ENCODE results near the gene PDIA4. TPM values are rescaled to one million over a fixed set of nuclear protein-coding genes. Genes with fewer than 3 reads are reported as not detected.

PDIA4 gene
- total RNA-seq, 1 experiment from 2014 or later, result 191 TPM

- Mint-ChIP-seq H3K4me1 (ENCODE audit: insufficient read depth, unreplicated experiment) (peaks cover 5% of the 10 kb centered on the region), H3K27me3 (ENCODE audit: insufficient read depth, unreplicated experiment) (no peaks in the 10 kb centered on the region), H3K36me3 (ENCODE audit: insufficient read depth, unreplicated experiment) (peaks cover 2% of the 10 kb centered on the region), H3K27ac (ENCODE audit: low read depth, unreplicated experiment) (no peak overlapping the region), H3K4me3 (ENCODE audit: unreplicated experiment) (no peak overlapping the region), H3K9me3 (ENCODE audit: unreplicated experiment) (no peaks in the 10 kb centered on the region)
- DNase-seq (ENCODE audit: unreplicated experiment), result no peak
- no TSS peak for BruUV-seq (replicated peaks)
- ChIA-PET POLR2A (no interaction called here), CTCF (no interaction called here)
- intact Hi-C loops (cut with micrococcal nuclease), result no loop called here
- TF ChIP-seq, protein P1, sequence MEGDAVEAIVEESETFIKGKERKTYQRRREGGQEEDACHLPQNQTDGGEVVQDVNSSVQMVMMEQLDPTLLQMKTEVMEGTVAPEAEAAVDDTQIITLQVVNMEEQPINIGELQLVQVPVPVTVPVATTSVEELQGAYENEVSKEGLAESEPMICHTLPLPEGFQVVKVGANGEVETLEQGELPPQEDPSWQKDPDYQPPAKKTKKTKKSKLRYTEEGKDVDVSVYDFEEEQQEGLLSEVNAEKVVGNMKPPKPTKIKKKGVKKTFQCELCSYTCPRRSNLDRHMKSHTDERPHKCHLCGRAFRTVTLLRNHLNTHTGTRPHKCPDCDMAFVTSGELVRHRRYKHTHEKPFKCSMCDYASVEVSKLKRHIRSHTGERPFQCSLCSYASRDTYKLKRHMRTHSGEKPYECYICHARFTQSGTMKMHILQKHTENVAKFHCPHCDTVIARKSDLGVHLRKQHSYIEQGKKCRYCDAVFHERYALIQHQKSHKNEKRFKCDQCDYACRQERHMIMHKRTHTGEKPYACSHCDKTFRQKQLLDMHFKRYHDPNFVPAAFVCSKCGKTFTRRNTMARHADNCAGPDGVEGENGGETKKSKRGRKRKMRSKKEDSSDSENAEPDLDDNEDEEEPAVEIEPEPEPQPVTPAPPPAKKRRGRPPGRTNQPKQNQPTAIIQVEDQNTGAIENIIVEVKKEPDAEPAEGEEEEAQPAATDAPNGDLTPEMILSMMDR (IDR thresholded peaks at IDR 0.05; ENCODE audit: unreplicated experiment), result no peak
Measured at GRCh38 chr7:149060156-149060555, 31.9 kb upstream of the PDIA4 start.

DNA sequence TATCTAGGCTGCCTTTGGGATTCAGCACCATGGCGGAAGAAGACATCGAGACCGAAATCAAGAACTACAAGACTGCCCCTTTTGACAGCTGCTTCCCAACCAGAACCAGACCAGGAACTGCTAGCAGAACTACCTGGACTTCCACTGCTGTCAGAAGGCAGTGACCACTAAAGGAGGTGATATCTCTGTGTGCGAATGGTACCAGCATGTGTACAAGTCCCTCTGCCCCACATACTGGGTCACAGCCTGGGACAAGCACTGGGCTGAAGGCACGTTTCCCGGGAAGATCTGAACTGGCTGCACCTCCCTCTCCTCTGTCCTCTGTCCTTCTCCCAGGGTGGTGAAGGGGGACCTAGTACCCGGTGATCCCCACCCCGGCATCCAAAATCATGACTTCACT lies 25.6 kb upstream of the PDIA4 start:
- DNase-seq (ENCODE audit: unreplicated experiment), result no peak
- Mint-ChIP-seq H3K27me3 (ENCODE audit: insufficient read depth, unreplicated experiment) (no peaks in the 10 kb centered on the region), H3K9me3 (ENCODE audit: unreplicated experiment) (no peaks in the 10 kb centered on the region), H3K4me1 (ENCODE audit: insufficient read depth, unreplicated experiment) (no peaks in the 10 kb centered on the region), H3K36me3 (ENCODE audit: insufficient read depth, unreplicated experiment) (no peaks in the 10 kb centered on the region), H3K4me3 (ENCODE audit: unreplicated experiment) (no peak overlapping the region), H3K27ac (ENCODE audit: low read depth, unreplicated experiment) (no peak overlapping the region)
- TF ChIP-seq, protein P1 (IDR thresholded peaks at IDR 0.05; ENCODE audit: unreplicated experiment), result no peak
- intact Hi-C loops (cut with micrococcal nuclease), result no loop called here
- ChIA-PET POLR2A (interaction anchor here (1.0 kb wide), 1 partner anchor 12 kb away, joined by 3 read pairs; no protein-coding TSS in a partner anchor), CTCF (interaction anchor here (0.5 to 1.6 kb wide), 3 partner anchors 12 to 85 kb away, joined by 3 to 5 read pairs (median 5); no protein-coding TSS in a partner anchor)
- no TSS peak for BruUV-seq (replicated peaks)

DNA sequence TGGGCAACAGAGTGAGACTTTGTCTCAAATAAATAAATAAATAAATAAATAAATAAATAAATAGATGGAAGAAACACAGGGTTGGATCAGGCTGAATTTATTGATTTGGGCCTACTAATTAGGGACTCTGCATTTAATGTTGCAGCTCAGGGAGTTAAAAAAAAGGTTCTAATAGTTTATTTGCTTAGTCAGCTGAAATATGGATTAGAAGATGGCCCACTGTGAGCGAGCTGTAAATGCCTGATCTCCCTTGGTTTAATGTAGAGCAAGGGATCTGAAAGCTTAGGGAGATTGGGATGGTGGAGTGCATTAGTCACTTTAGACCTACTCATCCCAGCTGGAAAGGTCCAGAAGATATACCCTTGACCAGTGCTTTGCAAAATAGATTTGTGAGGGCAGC lies 25.1 kb upstream of the PDIA4 start:
- Mint-ChIP-seq H3K36me3 (ENCODE audit: insufficient read depth, unreplicated experiment) (no peaks in the 10 kb centered on the region), H3K4me1 (ENCODE audit: insufficient read depth, unreplicated experiment) (no peaks in the 10 kb centered on the region), H3K27me3 (ENCODE audit: insufficient read depth, unreplicated experiment) (no peaks in the 10 kb centered on the region), H3K27ac (ENCODE audit: low read depth, unreplicated experiment) (no peak overlapping the region), H3K9me3 (ENCODE audit: unreplicated experiment) (no peaks in the 10 kb centered on the region), H3K4me3 (ENCODE audit: unreplicated experiment) (no peak overlapping the region)
- TF ChIP-seq, protein P1 (IDR thresholded peaks at IDR 0.05; ENCODE audit: unreplicated experiment), result no peak
- ChIA-PET CTCF (interaction anchor here (0.5 to 1.6 kb wide), 2 partner anchors 12 to 85 kb away, joined by 5 read pairs; no protein-coding TSS in a partner anchor), POLR2A (interaction anchor here (1.0 kb wide), 1 partner anchor 12 kb away, joined by 3 read pairs; no protein-coding TSS in a partner anchor)
- DNase-seq (ENCODE audit: unreplicated experiment), result no peak
- no TSS peak for BruUV-seq (replicated peaks)
- intact Hi-C loops (cut with micrococcal nuclease), result no loop called here

DNA sequence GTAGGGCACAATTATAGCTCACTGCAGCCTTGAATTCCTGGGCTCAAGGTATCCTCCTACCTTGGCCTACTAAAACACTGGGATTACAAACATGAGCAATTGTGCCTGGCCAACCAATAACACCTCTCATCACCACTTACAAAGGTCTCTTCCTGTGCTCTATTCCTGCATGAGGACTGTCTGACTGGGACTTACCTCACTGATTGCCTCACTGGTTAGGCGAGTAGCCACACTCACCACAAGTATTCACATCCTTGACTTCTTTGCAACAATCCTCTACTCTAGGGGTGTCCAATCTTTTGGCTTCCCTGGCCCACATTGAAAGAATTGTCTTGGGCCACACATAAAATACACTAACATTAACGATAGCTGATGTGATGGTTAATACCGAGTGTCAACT lies 22.6 kb upstream of the PDIA4 start:
- Mint-ChIP-seq H3K27me3 (ENCODE audit: insufficient read depth, unreplicated experiment) (no peaks in the 10 kb centered on the region), H3K36me3 (ENCODE audit: insufficient read depth, unreplicated experiment) (no peaks in the 10 kb centered on the region), H3K4me3 (ENCODE audit: unreplicated experiment) (no peak overlapping the region), H3K4me1 (ENCODE audit: insufficient read depth, unreplicated experiment) (no peaks in the 10 kb centered on the region), H3K9me3 (ENCODE audit: unreplicated experiment) (no peaks in the 10 kb centered on the region), H3K27ac (ENCODE audit: low read depth, unreplicated experiment) (no peak overlapping the region)
- no TSS peak for BruUV-seq (replicated peaks)
- DNase-seq (ENCODE audit: unreplicated experiment), result no peak
- POLR2A ChIA-PET, result interaction anchor here (1.2 kb wide), 1 partner anchor 22 kb away, joined by 8 read pairs; no protein-coding TSS in a partner anchor
- TF ChIP-seq, protein P1 (IDR thresholded peaks at IDR 0.05; ENCODE audit: unreplicated experiment), result no peak
- CTCF ChIA-PET, result no interaction called here
- intact Hi-C loops (cut with micrococcal nuclease), result no loop called here
